Breast epithelium (tissue), 4 donors: Measurements from ENCODE around the gene TEX35. TPM values are rescaled to one million over a fixed set of nuclear protein-coding genes. Genes with fewer than 3 reads are reported as not detected.

Experiments used
- DNase-seq, 2 donors: peaks; one replicate each; pipeline ENCODE4 v3.0.0-alpha.2; 2019; ENCODE audit warnings: low spot score in 2 of 2
- H3K27ac ChIP-seq, 2 donors: fragments of 200-600 bp; sonication (generic) in 1 of 2; one replicate each; pipeline ENCODE4 v1.5.1; 2016 to 2019; ENCODE audit warnings: mild to moderate bottlenecking in 1 of 2
- H3K27me3 ChIP-seq, 2 donors: fragments of 200-600 bp; sonication (generic) in 1 of 2; one replicate each; pipeline versions ENCODE4 v1.5.1 to v1.6.0; 2017 to 2019; ENCODE audit warnings: control low read depth in 1 of 2, mild to moderate bottlenecking in 1 of 2
- H3K36me3 ChIP-seq: fragments of 200-600 bp; one replicate; pipeline ENCODE4 v1.5.1; 2019
- H3K4me1 ChIP-seq, 2 donors: fragments of 200-600 bp; sonication (generic); one replicate each; pipeline ENCODE4 v1.5.1; 2016 to 2019; ENCODE audit warnings: control low read depth in 1 of 2
- H3K4me3 ChIP-seq, 3 donors: fragments of 200-600 bp; sonication (generic); 1 replicate in 2 of 3; 2 replicates in 1 of 3; pipeline ENCODE4 v1.5.1; 2016 to 2019; ENCODE audit warnings: mild to moderate bottlenecking in 3 of 3, moderate library complexity in 2 of 3
- H3K9me3 ChIP-seq, 2 donors: fragments of 200-600 bp; sonication (generic) in 1 of 2; one replicate each; pipeline ENCODE4 v1.5.1; 2016 to 2019; ENCODE audit warnings: control low read depth in 1 of 2
- CTCF ChIP-seq, 3 donors: fragments of 450-650 bp; IDR thresholded peaks; one replicate each; pipeline ENCODE4 v1.5.1; 2016 to 2017; ENCODE audit warnings: antibody characterized with exemption in 3 of 3, mild to moderate bottlenecking in 3 of 3, moderate library complexity in 3 of 3
- POLR2A ChIP-seq: fragments of 450-650 bp; IDR thresholded peaks from one replicate; pipeline ENCODE4 v1.6.1; 2016; ENCODE audit warnings: antibody characterized with exemption, mild to moderate bottlenecking, moderate library complexity
- POLR2AphosphoS5 ChIP-seq, 3 donors: sonication (generic); formaldehyde crosslinking; IDR thresholded peaks; one replicate each; pipeline ENCODE4 v1.6.1; 2017; ENCODE audit warnings: antibody characterized with exemption in 3 of 3
- intact Hi-C: fragments of 100-400 bp; cut with DNase I; formaldehyde crosslinking; loops from one replicate; pipeline ENCODE4 v1.15.1; 2023; ENCODE audit warnings: low total_unique reads
- total RNA-seq, 3 donors: library from RNA; depleted of rRNA; stranded (reverse); fragments of >200 nt; gene quantifications; one replicate each; pipeline ENCODE4 v1.1.0, GENCODE V29; 2016

Gene TEX35
- total RNA-seq, 3 donors from 2014 or later = not detected

DNA sequence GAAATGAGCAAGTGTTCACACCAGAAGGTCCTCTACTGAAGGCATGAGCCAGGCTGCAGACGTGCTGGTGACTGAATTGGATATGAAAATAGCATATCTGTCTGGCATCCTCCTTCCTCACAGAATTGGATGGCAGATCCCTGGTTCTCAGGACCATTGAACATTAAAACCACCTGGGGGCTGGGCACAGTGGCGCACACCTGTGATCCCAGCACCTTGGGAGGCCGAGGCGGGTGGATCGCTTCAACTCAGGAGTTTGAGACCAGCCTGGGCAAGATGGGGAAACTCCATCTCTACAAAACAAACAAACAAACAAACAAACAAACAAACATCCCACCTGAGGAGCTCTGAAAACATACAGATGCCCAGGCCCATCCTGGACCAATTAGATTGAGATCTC, 23.4 kb downstream of the TEX35 start:
- H3K4me1 ChIP-seq = no peaks in the 10 kb centered on the region
- no peaks in the 10 kb centered on the region for H3K9me3 ChIP-seq
- TF ChIP-seq POLR2A = no peak
- no peak for TF ChIP-seq CTCF (IDR thresholded peaks at IDR 0.05)
- TF ChIP-seq POLR2AphosphoS5 (IDR thresholded peaks at IDR 0.05) = no peak
- intact Hi-C loops = loop anchor here (10.0 kb wide), 1 partner anchor 478 kb away; no protein-coding TSS in a partner anchor
- no peaks in the 10 kb centered on the region for H3K27me3 ChIP-seq
- H3K36me3 ChIP-seq = no peaks in the 10 kb centered on the region
- H3K27ac ChIP-seq = peak overlapping the region in 1 of 2 donors; percentile 27
- H3K4me3 ChIP-seq = no peak overlapping the region
- no peak for DNase-seq

GRCh38 chr1:178536844-178537371, 24.0 kb downstream of the TEX35 start:
- TF ChIP-seq CTCF (IDR thresholded peaks at IDR 0.05) (no peak), POLR2AphosphoS5 (IDR thresholded peaks at IDR 0.05) (peak in 1 of 3 donors; percentile 41)
- peak in 1 of 2 donors; percentile 25 for DNase-seq
- no peaks in the 10 kb centered on the region for H3K4me1 ChIP-seq
- no peaks in the 10 kb centered on the region for H3K27me3 ChIP-seq
- no peaks in the 10 kb centered on the region for H3K36me3 ChIP-seq
- no peaks in the 10 kb centered on the region for H3K9me3 ChIP-seq
- intact Hi-C loops = loop anchor here (10.0 kb wide), 1 partner anchor 478 kb away; no protein-coding TSS in a partner anchor
- H3K27ac ChIP-seq = peak overlapping the region in 1 of 2 donors; percentile 27
- H3K4me3 ChIP-seq = no peak overlapping the region

- no peaks in the 10 kb centered on the region for H3K36me3 ChIP-seq
- H3K4me1 ChIP-seq = no peaks in the 10 kb centered on the region
- H3K27me3 ChIP-seq = no peaks in the 10 kb centered on the region
- TF ChIP-seq POLR2A (no peak), POLR2AphosphoS5 (IDR thresholded peaks at IDR 0.05) (no peak), CTCF (IDR thresholded peaks at IDR 0.05) (no peak)
- H3K9me3 ChIP-seq = no peaks in the 10 kb centered on the region
- no peak overlapping the region for H3K4me3 ChIP-seq
- intact Hi-C loops = loop anchor here (10.0 kb wide), 1 partner anchor 477 kb away; no protein-coding TSS in a partner anchor
- H3K27ac ChIP-seq = peak overlapping the region in 1 of 2 donors; percentile 27
- no peak for DNase-seq
These were observed 24.6 kb downstream of the TEX35 start for GRCh38 chr1:178537382-178538090.

GRCh38 chr1:178538192-178538916, 25.4 kb downstream of the TEX35 start:
- Histone ChIP-seq H3K4me1 (no peaks in the 10 kb centered on the region), H3K27me3 (no peaks in the 10 kb centered on the region), H3K36me3 (no peaks in the 10 kb centered on the region), H3K9me3 (no peaks in the 10 kb centered on the region), H3K4me3 (no peak overlapping the region), H3K27ac (no peak overlapping the region)
- TF ChIP-seq CTCF (IDR thresholded peaks at IDR 0.05) = no peak
- TF ChIP-seq POLR2A = no peak
- no peak for TF ChIP-seq POLR2AphosphoS5 (IDR thresholded peaks at IDR 0.05)
- intact Hi-C loops = loop anchor here (10.0 kb wide), 1 partner anchor 476 kb away; no protein-coding TSS in a partner anchor
- no peak for DNase-seq

DNA sequence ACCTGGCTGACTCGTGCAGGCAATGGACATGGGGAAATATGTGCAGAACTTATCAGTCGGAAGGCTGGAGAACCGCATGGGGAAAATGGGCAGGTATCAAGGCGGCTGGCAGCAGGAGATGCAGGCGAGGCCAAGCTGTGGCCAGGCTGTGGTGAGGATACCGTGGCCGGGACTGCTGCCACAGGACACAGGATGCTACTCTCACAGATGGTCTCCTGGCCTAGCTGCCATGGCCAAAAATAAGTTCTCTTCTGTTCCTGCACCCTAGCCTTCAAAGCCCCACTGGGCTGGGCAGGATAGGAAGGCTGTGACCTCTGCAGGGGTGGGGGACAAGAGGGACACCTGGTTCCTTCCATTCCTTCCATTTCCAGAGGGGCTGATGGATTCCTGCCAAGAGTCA, 26.4 kb downstream of the TEX35 start:
- Histone ChIP-seq H3K9me3 (no peaks in the 10 kb centered on the region), H3K27ac (no peak overlapping the region), H3K27me3 (no peaks in the 10 kb centered on the region), H3K4me1 (no peaks in the 10 kb centered on the region), H3K4me3 (no peak overlapping the region), H3K36me3 (no peaks in the 10 kb centered on the region)
- TF ChIP-seq POLR2AphosphoS5 (IDR thresholded peaks at IDR 0.05) = no peak
- no peak for TF ChIP-seq POLR2A
- no peak for TF ChIP-seq CTCF (IDR thresholded peaks at IDR 0.05)
- intact Hi-C loops = loop anchor here (10.0 kb wide), 1 partner anchor 476 kb away; no protein-coding TSS in a partner anchor
- DNase-seq = no peak
